Lung (tissue), 12 donors: Measurements from ENCODE around the gene ANKRD6. TPM values are rescaled to one million over a fixed set of nuclear protein-coding genes. Genes with fewer than 3 reads are reported as not detected.

Experiments used
- ATAC-seq: fragments of 200-7000 bp; cut with Tn5 transposase; one replicate; pipeline ENCODE4 v1.9.1; 2020; ENCODE audit warnings: moderate number of reproducible peaks; ENCODE audit not compliant: insufficient read depth, low FRiP score
- DNase-seq, 3 donors: peaks; one replicate each; pipeline ENCODE4 v3.0.0-alpha.2; 2013 to 2017
- H3K27ac ChIP-seq, 2 donors: one replicate each; pipeline ENCODE4 v1.5.1; 2013; ENCODE audit warnings: mild to moderate bottlenecking in 2 of 2, moderate library complexity in 2 of 2, control low read depth in 1 of 2, inconsistent platforms in 1 of 2, low read depth in 1 of 2, low read length in 1 of 2
- H3K27me3 ChIP-seq, 3 donors: one replicate each; pipeline ENCODE4 v1.5.1; 2013; ENCODE audit warnings: low read length in 2 of 3; ENCODE audit not compliant: control insufficient read depth in 3 of 3, insufficient read depth in 3 of 3
- H3K36me3 ChIP-seq, 4 donors: one replicate each; pipeline ENCODE4 v1.5.1; 2013; ENCODE audit warnings: low read length in 4 of 4, mild to moderate bottlenecking in 1 of 4, moderate library complexity in 1 of 4; ENCODE audit not compliant: control insufficient read depth in 4 of 4, insufficient read depth in 4 of 4
- H3K4me1 ChIP-seq, 5 donors: one replicate each; pipeline ENCODE4 v1.5.1; 2013; ENCODE audit warnings: low read length in 5 of 5, mild to moderate bottlenecking in 2 of 5, moderate library complexity in 1 of 5; ENCODE audit not compliant: control insufficient read depth in 5 of 5, insufficient read depth in 5 of 5
- H3K4me3 ChIP-seq: one replicate; pipeline ENCODE4 v1.5.1; 2013; ENCODE audit warnings: mild to moderate bottlenecking, control low read depth, moderate library complexity
- H3K9ac ChIP-seq, 2 donors: one replicate each; pipeline ENCODE4 v1.5.1; 2013; ENCODE audit warnings: low read length in 2 of 2, control low read depth in 1 of 2; ENCODE audit not compliant: insufficient read depth in 1 of 2
- H3K9me3 ChIP-seq, 4 donors: one replicate each; pipeline ENCODE4 v1.5.1; 2013; ENCODE audit warnings: low read length in 3 of 4, mild to moderate bottlenecking in 1 of 4, moderate library complexity in 1 of 4; ENCODE audit not compliant: control insufficient read depth in 4 of 4, insufficient read depth in 3 of 4
- WGBS, 2 donors: extraction: QIAGEN DNeasy Blood & Tissue Kit; methylation state at CpG; one replicate each; pipeline ENCODE4 v1.1.7; 2013; 5-methylcytosine and 5-hydroxymethylcytosine counted together
- polyA plus RNA-seq, 2 donors: library from polyadenylated mRNA; stranded (reverse); fragments of 200-250 nt; gene quantifications; one replicate each; pipeline ENCODE4 v1.2.1, GENCODE V29; 2013
- total RNA-seq, 2 donors: library from RNA; depleted of rRNA in 1 of 2; stranded (reverse); fragments of >200 nt in 1 of 2; gene quantifications; one replicate each; pipeline ENCODE4 v1.2.1, GENCODE V29; 2014 to 2021
- TF ChIP-seq, protein P1 (sequence below): IDR thresholded peaks from 2 replicates; pipeline ENCODE4 v1.5.1; 2012; ENCODE audit warnings: mild to moderate bottlenecking; ENCODE audit errors: control extremely low read depth, extremely low read depth
- donor health status: control.
- donor health status: control.
- donor health status: Bipolar disorder and iron deficiency.
- donor health status: healthy.
- donor health status: DM: yes; HTN: yes; CAD: no.

The ANKRD6 gene
- total and polyA plus RNA-seq, 4 donors, result 4.4 to 29.4 (median 16.0) TPM

DNA sequence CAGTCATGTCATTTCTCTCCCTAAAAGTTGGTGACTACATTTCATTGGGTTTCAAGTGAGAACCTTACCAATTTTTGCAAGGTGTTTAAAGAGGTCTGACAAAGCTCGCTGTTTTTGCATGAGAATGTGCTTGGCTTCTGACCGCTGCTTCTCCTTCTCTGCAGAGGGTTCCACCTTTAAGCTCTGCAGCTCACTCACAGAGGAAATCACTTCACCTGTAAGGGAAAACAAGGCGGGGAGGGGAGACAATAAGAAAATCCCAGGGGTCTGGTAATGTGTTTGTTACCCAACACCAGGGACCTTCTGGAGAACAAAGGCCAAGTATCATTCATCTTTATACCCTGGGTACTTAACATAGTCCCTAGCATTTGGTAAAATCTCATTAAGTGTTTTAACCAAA is 245.6 kb downstream of the ANKRD6 start:
- no peak overlapping the region for H3K27ac ChIP-seq
- TF ChIP-seq, protein P1, sequence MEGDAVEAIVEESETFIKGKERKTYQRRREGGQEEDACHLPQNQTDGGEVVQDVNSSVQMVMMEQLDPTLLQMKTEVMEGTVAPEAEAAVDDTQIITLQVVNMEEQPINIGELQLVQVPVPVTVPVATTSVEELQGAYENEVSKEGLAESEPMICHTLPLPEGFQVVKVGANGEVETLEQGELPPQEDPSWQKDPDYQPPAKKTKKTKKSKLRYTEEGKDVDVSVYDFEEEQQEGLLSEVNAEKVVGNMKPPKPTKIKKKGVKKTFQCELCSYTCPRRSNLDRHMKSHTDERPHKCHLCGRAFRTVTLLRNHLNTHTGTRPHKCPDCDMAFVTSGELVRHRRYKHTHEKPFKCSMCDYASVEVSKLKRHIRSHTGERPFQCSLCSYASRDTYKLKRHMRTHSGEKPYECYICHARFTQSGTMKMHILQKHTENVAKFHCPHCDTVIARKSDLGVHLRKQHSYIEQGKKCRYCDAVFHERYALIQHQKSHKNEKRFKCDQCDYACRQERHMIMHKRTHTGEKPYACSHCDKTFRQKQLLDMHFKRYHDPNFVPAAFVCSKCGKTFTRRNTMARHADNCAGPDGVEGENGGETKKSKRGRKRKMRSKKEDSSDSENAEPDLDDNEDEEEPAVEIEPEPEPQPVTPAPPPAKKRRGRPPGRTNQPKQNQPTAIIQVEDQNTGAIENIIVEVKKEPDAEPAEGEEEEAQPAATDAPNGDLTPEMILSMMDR, result no peak
- H3K9me3 ChIP-seq, result no peaks in the 10 kb centered on the region
- no peak overlapping the region for H3K4me3 ChIP-seq
- peaks cover 50 to 54% (median 52%) of the 10 kb centered on the region in 4 donors for H3K36me3 ChIP-seq
- no peak for ATAC-seq
- no peaks in the 10 kb centered on the region for H3K27me3 ChIP-seq
- no peak for DNase-seq
- H3K4me1 ChIP-seq, result peaks cover 0 to 9% (median 0%) of the 10 kb centered on the region in 5 donors
- WGBS, 2 donors, result 96 to 98% methylated on average over 3 of the region's 3 CpGs
- no peak overlapping the region for H3K9ac ChIP-seq

- DNase-seq (no peak), ATAC-seq (no peak)
- TF ChIP-seq, protein P1, result no peak
- peaks cover 44 to 55% (median 49%) of the 10 kb centered on the region in 4 donors for H3K36me3 ChIP-seq
- H3K9me3 ChIP-seq, result no peaks in the 10 kb centered on the region
- no peaks in the 10 kb centered on the region for H3K27me3 ChIP-seq
- no peak overlapping the region for H3K9ac ChIP-seq
- WGBS, 2 donors, result 87 to 90% methylated on average over 6 of the region's 6 CpGs
- H3K27ac ChIP-seq, result no peak overlapping the region
- no peak overlapping the region for H3K4me3 ChIP-seq
- H3K4me1 ChIP-seq, result peaks cover 0 to 9% (median 0%) of the 10 kb centered on the region in 5 donors
These were observed 246.5 kb downstream of the ANKRD6 start for GRCh38 chr6:89679215-89680120.

- H3K9me3 ChIP-seq, result no peaks in the 10 kb centered on the region
- 78 to 82% methylated on average over 2 of the region's 2 CpGs for WGBS, 2 donors
- no peak overlapping the region for H3K4me3 ChIP-seq
- DNase-seq (peak in 1 of 3 donors; percentile 20), ATAC-seq (no peak)
- no peak overlapping the region for H3K9ac ChIP-seq
- no peaks in the 10 kb centered on the region for H3K27me3 ChIP-seq
- H3K27ac ChIP-seq, result no peak overlapping the region
- H3K36me3 ChIP-seq, result peaks cover 43 to 55% (median 50%) of the 10 kb centered on the region in 4 donors
- TF ChIP-seq, protein P1, result no peak
- peaks cover 0 to 9% (median 0%) of the 10 kb centered on the region in 5 donors for H3K4me1 ChIP-seq
These were observed 247.2 kb downstream of the ANKRD6 start for GRCh38 chr6:89680150-89680549.
